Urinary bladder (tissue), 4 donors: ENCODE results near the gene CDC42BPB. TPM values are rescaled to one million over a fixed set of nuclear protein-coding genes. Genes with fewer than 3 reads are reported as not detected.

Source experiments
- DNase-seq: peaks from one replicate; pipeline ENCODE4 v3.0.0-alpha.2; 2015; ENCODE audit errors: extremely low spot score
- H3K27ac ChIP-seq: one replicate; pipeline ENCODE4 v1.5.1; 2013; ENCODE audit warnings: low read depth, mild to moderate bottlenecking, moderate library complexity
- H3K36me3 ChIP-seq: one replicate; pipeline ENCODE4 v1.6.1; 2013; ENCODE audit warnings: mild to moderate bottlenecking, moderate library complexity; ENCODE audit not compliant: insufficient read depth
- H3K4me1 ChIP-seq: one replicate; pipeline ENCODE4 v1.6.1; 2013; ENCODE audit warnings: mild to moderate bottlenecking, moderate library complexity; ENCODE audit not compliant: insufficient read depth
- H3K4me3 ChIP-seq: one replicate; pipeline ENCODE4 v1.5.1; 2013; ENCODE audit warnings: low read depth, low read length
- WGBS: extraction: QIAGEN DNeasy Blood & Tissue Kit; methylation state at CpG from one replicate; pipeline ENCODE4 v1.1.7; 2013; 5-methylcytosine and 5-hydroxymethylcytosine counted together
- polyA plus RNA-seq: library from polyadenylated mRNA; stranded (reverse); fragments of 200-250 nt; gene quantifications from one replicate; pipeline ENCODE4 v1.2.3, GENCODE V29; 2013
- total RNA-seq: library from RNA; depleted of rRNA; stranded (reverse); fragments of >200 nt; gene quantifications from one replicate; pipeline ENCODE4 v1.2.3, GENCODE V29; 2014
- donor health status: healthy with polysubstance abuse.
- donor health status: healthy.

The CDC42BPB gene
- total and polyA plus RNA-seq, 2 donors = 68.9 to 74.4 TPM

DNA sequence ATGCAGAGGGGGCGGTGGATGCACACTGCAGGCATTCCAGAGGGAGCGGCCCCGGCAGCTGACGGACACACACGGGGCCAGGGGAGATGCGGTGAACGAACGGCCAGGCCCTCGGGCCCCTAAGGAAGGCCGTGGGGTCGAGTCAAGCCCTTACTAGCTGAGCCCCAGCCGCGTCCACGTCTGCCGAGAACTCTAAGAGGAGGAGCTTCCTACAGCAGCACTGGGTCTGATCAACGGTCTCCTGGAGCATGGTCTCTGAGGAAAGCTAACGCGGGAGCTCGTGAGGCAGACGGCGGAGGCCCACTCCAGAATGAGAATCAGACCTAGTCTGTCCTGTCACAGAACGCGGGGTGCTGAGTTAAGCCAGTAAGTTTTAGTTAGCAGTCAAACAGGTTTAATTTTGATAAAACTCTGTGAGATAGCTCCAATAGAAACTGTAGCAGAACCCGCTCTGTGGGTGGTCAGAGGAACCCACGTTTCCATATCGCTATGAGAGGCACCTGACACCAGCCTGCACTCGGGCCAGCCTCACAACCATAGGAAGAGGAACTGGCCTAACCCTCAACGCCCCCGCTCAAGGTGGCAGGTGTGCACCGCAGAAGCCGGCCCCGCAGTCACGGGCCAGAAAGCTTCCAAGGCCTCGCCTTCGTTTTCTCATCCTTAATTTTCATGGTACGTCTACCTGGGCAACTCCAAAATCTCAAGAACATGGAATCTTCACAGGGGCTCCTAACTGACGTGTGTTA lies 55.5 kb downstream of the CDC42BPB start:
- H3K4me3 ChIP-seq = no peak overlapping the region
- H3K36me3 ChIP-seq = peaks cover 1% of the 10 kb centered on the region
- 87% methylated on average over 37 of the region's 37 CpGs for WGBS
- no peaks in the 10 kb centered on the region for H3K4me1 ChIP-seq
- H3K27ac ChIP-seq = no peak overlapping the region
- DNase-seq = no peak

DNA sequence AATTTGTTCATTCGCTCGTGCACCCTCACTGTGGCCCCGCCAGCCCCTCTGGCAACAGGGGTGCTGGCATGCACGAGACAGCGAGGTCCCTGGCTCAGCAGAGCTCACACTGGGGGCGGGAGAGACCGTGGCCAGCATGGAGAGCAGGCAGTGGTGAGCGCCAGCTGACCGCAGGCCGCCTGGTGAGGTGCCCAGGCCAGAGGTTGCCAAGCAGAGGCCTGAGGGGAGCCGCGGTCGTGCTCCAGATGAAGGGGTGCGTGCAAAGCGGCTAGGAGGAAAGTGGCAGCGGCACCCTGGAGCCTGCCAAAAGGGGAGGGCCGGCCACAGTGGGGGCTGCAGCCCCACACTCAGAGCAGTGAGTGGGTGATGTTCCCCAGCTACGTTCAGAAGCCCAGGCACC lies 56.1 kb downstream of the CDC42BPB start:
- H3K27ac ChIP-seq = no peak overlapping the region
- no peak for DNase-seq
- WGBS = 94% methylated on average over 18 of the region's 18 CpGs
- no peak overlapping the region for H3K4me3 ChIP-seq
- no peaks in the 10 kb centered on the region for H3K4me1 ChIP-seq
- peaks cover 2% of the 10 kb centered on the region for H3K36me3 ChIP-seq

DNA sequence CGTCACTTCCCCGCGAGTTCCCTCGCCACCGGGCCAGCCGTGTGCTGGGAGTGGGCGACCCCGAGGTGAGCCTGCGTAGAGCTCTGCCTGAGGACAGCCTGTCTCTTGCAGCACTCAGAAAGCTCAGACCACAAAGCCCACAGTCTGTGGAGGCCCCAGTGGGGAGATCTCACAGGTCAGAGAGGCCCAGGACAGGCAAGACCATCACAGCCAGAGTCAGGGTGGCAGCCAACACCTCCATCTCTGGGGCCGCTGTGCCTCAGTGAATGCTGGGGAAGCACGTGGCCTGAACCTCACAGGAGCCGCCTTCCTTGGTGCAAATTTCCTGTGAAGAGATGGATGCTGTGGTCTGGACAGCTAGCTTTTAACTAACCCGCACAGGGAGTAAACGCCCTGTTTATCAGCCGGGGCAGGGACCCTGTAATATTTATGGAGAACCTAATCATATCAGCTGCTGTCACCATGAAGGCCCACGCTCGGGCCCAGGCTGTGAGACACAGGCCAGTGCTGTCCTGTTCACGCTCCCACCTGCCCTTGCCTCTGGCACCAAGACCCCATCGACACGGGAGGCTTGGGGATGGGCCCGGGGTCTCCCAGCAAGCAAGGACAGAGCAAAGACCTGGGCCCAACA lies 56.9 kb downstream of the CDC42BPB start:
- no peak for DNase-seq
- no peaks in the 10 kb centered on the region for H3K4me1 ChIP-seq
- 92% methylated on average over 21 of the region's 21 CpGs for WGBS
- H3K27ac ChIP-seq = no peak overlapping the region
- H3K4me3 ChIP-seq = no peak overlapping the region
- peaks cover 2% of the 10 kb centered on the region for H3K36me3 ChIP-seq

DNA sequence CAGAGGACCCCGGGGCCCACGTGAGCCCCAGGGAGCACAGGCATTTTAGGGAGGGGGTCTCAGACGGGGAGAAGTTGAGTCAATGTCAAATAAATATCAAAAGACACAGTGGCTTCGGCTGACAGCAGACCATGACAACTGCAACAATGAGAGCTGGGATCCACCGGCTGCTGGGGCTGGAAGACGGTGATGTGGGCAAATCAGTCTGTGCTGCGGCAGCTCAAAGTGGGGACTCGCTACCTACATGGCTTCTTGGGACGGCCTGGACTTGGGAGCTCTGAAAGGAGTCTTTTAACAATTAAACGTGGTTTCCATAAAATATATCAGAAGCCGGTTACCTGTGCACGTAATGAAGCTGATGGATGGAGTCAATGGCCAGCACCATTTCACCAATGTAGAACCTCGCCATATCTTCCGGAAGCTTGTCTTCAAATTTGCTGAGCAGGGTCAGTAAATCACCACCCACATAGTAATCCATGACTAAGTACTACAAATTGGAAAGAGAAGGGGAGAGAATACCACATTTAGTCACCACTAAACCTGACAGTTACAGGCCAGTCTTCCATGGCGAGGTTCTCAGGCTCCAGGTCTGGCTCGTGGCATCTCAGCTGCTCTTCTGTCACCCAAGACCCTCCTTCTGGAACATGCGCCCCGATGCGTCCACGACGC lies 58.0 kb downstream of the CDC42BPB start:
- no peak for DNase-seq
- Histone ChIP-seq H3K4me3 (no peak overlapping the region), H3K4me1 (no peaks in the 10 kb centered on the region), H3K36me3 (peaks cover 2% of the 10 kb centered on the region), H3K27ac (no peak overlapping the region)
- 96% methylated on average over 21 of the region's 21 CpGs for WGBS

DNA sequence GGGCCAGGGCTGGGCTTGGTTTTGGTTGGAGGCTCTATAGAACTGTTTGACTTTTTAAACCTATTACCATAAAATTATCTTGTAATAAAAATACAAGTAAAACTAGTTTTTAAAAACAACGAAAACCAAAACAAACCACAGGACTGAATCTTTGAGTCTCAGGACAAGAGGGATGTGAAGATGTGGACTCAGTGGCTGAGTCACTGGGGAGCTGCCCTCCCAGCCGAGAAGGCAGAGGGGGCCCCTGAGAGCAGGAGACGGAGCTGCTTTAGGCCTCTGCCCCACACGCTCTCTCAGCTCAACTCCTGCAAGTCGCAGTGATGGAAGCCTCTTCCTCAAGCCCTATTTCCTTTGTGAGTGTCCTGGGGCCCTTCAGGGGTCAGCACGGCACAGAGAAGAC lies 59.0 kb downstream of the CDC42BPB start:
- no peak for DNase-seq
- Histone ChIP-seq H3K4me3 (no peak overlapping the region), H3K36me3 (peaks cover 2% of the 10 kb centered on the region), H3K4me1 (no peaks in the 10 kb centered on the region), H3K27ac (no peak overlapping the region)
- 81% methylated on average over 6 of the region's 6 CpGs for WGBS

DNA sequence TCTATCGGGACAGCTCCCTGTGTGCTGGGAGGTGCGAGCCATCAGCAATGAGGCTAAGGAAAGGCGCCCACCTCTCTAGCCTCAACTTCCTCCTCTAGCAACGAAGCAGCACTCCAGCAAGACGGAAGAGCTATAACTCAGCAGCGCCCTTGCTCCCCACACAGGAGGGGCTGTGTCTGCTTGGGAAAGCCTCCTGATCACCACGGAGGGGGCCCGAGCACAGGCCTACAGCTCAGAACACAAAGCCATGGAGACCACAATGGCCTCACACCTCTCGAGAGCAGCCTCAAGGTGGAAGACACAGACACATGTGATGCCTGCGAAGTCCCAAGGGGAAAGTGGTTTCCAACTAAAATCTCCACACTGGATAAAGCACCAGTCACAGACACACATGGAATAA lies 60.4 kb downstream of the CDC42BPB start:
- 94% methylated on average over 10 of the region's 10 CpGs for WGBS
- DNase-seq = no peak
- Histone ChIP-seq H3K4me3 (no peak overlapping the region), H3K27ac (no peak overlapping the region), H3K4me1 (no peaks in the 10 kb centered on the region), H3K36me3 (peaks cover 2% of the 10 kb centered on the region)

DNA sequence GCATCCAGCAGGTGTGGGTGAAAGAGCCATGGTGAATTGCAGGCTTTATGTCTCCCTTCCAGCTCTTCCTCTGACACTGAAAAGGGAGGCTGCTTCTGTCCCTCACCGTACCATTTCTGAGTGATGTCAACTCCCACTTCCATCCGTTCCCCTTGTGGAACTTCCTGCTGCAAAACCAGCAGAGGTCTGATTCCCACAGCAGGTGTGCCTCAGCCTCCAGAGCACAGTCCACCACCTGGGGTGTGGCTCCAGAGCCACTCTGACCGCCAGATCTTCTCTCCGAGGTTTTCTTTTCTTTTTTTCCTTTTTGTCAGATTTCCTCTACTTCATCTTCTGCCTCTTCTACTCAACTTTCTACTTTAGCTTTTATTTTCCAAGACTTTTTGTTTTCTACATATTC lies 62.7 kb downstream of the CDC42BPB start:
- WGBS = 79% methylated on average over 4 of the region's 4 CpGs

DNA sequence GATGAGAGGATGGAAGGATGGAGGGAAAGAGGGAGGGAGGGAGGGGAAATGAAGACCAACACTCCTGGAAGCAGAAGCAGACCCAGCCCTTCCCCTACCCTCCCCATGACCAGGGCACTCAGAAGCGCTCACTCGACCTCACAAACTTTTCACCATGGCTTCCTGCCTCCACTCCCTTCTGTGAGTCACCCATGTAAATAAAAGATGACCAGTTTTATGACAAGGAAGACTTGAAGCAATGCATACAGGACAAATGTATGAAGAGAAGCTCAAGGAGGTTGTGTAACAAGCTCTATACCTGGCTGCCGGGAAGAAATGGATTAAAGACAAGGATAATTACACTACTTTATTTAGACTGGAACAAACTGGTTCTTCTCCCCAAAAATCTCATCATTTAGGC lies 63.8 kb downstream of the CDC42BPB start:
- H3K4me1 ChIP-seq = no peaks in the 10 kb centered on the region
- peak; percentile 36 for DNase-seq
- H3K27ac ChIP-seq = no peak overlapping the region
- peaks cover 2% of the 10 kb centered on the region for H3K36me3 ChIP-seq
- 72% methylated on average over 3 of the region's 3 CpGs for WGBS
- H3K4me3 ChIP-seq = no peak overlapping the region

More for the DNA sequence above, 62.7 kb downstream of the CDC42BPB start:
- no peak overlapping the region for H3K27ac ChIP-seq
- no peak overlapping the region for H3K4me3 ChIP-seq
- peaks cover 2% of the 10 kb centered on the region for H3K36me3 ChIP-seq
- DNase-seq = no peak
- H3K4me1 ChIP-seq = no peaks in the 10 kb centered on the region

DNA sequence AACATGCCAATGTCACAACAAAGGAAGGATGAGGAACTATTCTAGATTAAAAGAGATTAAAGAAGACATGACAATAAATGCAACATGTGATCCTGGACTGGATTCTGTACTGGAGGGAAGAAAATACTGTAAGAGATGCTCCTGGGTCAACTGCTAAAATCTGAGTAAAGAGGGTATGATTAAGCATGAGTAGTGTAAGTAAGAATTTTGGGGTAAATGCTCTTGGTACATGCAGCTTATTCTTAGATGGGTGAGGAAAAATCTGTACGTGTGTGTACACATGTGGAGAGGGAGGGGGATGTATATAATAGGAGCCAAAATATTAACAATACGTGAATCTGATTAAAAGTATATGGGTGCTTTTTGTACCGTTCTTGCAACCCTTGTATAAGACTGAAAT lies 66.0 kb downstream of the CDC42BPB start:
- H3K4me3 ChIP-seq = no peak overlapping the region
- no peaks in the 10 kb centered on the region for H3K36me3 ChIP-seq
- H3K27ac ChIP-seq = no peak overlapping the region
- no peaks in the 10 kb centered on the region for H3K4me1 ChIP-seq
- DNase-seq = no peak
- WGBS = 90% methylated on average over 3 of the region's 3 CpGs

DNA sequence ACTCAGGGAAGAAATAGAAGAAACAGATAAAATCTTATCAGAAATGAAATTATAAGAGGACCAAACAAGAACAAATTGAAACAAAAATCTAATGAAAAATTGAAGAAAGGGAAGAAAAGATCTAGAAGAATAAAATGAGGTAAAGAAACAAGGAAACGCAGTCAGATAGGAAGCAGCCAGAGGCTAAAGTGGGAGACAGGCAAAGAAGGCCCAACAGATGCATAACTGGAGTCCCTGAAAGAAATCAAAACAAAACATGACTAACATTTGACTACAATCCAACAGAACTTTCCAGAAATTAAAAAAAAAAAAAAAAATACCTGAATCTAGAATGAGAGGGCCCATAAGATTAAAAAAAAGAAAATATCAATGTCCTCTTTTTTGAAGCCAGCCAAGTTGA lies 69.3 kb downstream of the CDC42BPB start:
- 98% methylated on average over 1 of the region's 1 CpG for WGBS
- no peak overlapping the region for H3K27ac ChIP-seq

DNA sequence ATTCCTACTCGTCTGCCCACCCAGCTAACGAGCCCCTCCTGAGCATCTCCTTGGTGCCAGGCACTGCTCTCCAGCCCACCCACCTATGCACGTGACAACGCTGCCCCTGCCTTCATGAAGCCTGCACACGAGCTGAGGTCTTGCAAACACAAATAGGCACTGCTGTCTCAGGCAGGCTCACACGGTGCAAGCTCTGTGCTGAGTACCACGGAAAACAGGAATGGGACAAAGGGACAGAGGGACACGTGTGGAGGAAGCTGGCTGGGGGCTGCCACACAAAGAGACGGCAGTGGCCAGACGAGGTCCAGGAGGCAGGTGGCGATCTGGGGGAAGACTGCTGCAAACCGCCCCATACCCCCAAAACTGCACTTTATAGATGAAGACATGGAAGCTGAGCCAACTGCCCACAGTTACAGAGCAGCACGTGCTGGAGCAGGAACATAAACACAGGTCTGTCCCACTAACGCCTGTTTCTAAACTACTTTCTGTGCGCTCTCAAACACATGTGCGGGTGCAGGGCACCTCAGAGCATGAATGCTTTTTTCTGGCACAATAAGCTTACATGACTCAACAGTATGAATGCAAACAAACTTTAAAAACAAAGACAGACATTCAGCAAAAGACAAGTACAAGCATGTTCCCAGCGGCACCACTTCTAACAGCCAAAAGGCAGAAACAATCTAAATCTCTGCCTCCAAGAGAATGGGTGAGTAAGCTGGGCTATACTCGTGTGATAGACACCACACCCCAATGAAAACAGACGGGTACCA lies 70.4 kb downstream of the CDC42BPB start:
- no peaks in the 10 kb centered on the region for H3K4me1 ChIP-seq
- 87% methylated on average over 19 of the region's 19 CpGs for WGBS
- peak; percentile 21 for DNase-seq
- no peak overlapping the region for H3K27ac ChIP-seq
- no peaks in the 10 kb centered on the region for H3K36me3 ChIP-seq
- no peak overlapping the region for H3K4me3 ChIP-seq

More for the DNA sequence above, 69.3 kb downstream of the CDC42BPB start:
- H3K36me3 ChIP-seq = no peaks in the 10 kb centered on the region
- H3K4me1 ChIP-seq = no peaks in the 10 kb centered on the region
- no peak overlapping the region for H3K4me3 ChIP-seq
- no peak for DNase-seq

DNA sequence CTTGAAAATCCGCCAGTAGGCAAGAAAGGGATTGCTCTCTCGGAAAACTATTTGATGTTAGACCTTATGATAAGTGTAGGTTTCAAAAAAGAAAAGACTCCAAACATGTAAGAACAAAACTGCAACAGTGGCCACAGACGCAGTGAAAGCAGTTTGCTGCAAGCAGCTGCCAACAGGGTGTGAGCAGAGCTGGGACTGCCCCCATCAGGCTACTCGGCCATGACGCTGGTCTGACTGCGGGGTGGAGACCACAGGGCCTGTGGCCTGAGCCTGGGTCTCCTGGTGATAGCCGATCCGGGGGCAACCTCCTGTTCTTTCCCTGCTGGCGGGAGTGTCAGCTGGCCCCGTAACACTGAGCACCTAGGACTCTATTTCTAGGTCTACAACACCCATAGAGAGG lies 71.7 kb downstream of the CDC42BPB start:
- WGBS = 81% methylated on average over 10 of the region's 10 CpGs
- DNase-seq = no peak
- no peaks in the 10 kb centered on the region for H3K4me1 ChIP-seq
- H3K4me3 ChIP-seq = no peak overlapping the region
- H3K27ac ChIP-seq = peak overlapping the region; percentile 12
- H3K36me3 ChIP-seq = no peaks in the 10 kb centered on the region

DNA sequence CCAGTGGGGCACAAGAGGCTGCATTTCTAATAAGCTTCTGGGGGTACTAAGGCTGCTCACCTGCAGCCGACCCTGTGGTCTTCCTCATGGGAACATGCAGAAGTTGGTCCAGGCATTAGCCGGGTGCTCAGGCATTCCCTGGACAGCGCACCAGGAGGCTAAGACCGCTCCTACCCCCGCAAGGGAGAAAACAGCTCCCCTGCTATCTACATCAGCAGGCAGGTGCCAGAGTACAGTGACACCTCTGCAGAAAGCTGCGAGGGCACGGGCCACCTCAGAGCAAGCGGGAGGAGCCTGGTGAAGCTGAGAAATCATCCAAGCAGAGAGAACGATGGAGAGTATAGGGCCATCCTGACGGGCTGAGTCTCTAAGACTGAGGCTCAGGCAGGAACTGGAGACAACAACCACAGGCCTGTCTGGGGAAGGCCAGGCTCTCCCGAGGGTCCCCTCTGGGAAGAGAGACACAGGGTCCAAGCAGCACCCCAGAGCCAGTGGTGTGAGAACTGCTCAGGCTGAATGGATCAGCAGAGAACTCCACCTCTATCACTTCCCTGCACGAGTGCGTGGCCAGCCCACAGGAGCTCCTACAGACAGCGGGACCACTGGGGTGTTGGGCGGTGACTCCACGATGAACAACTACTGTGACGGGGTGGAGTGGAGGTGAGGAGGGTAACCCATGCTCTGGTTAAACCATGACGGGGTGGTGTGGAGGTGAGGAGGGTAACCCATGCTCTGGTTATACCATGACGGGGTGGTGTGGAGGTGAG lies 72.8 kb downstream of the CDC42BPB start:
- H3K4me1 ChIP-seq = no peaks in the 10 kb centered on the region
- 94% methylated on average over 19 of the region's 19 CpGs for WGBS
- no peak for DNase-seq
- H3K36me3 ChIP-seq = no peaks in the 10 kb centered on the region
- H3K27ac ChIP-seq = no peak overlapping the region
- H3K4me3 ChIP-seq = no peak overlapping the region
